ENCODE measurements around the gene ITPK1.

The ITPK1 gene

GRCh38 chr14:92952481-92953298, 163.0 kb downstream of the ITPK1 start:
- ATAC-seq (ENCODE audit: insufficient read depth, low read depth) (no peak), DNase-seq (no peak)
- Histone ChIP-seq H3K4me1 (ENCODE audit: insufficient read depth, low read length) (no peaks in the 10 kb centered on the region), H3K9me3 (ENCODE audit: insufficient read depth, low read length, severe bottlenecking) (no peaks in the 10 kb centered on the region), H3K79me2 (ENCODE audit: insufficient read depth, low read length) (no peaks in the 10 kb centered on the region), H2AFZ (ENCODE audit: low read depth, low read length) (no peak overlapping the region), H3K4me2 (ENCODE audit: insufficient read depth, low read length) (no peak overlapping the region), H3K4me3 (ENCODE audit: low read depth in 1 of 2, low read length in 2 of 2) (no peak overlapping the region), H3K9ac (ENCODE audit: low read depth, low read length) (no peak overlapping the region), H3K27ac (ENCODE audit: low read length) (no peak overlapping the region), H4K20me1 (ENCODE audit: insufficient read depth, low read length) (peaks cover 7% of the 10 kb centered on the region), H3K36me3 (ENCODE audit: insufficient read depth, low read length) (peaks cover 49% of the 10 kb centered on the region), H3K27me3 (ENCODE audit: insufficient read depth, low read length, poor library complexity) (no peaks in the 10 kb centered on the region)
- no peak for TF ChIP-seq EZH2 (IDR thresholded peaks at IDR 0.05; ENCODE audit: borderline replicate concordance, low read depth, low read length, severe bottlenecking)
- no peak for TF ChIP-seq CTCF (IDR thresholded peaks at IDR 0.05; ENCODE audit: borderline replicate concordance, extremely low read depth, low read length, poor library complexity, severe bottlenecking)

- no peak overlapping the region for H3K9ac ChIP-seq (ENCODE audit: low read depth, low read length)
- no peak overlapping the region for H3K4me2 ChIP-seq (ENCODE audit: insufficient read depth, low read length)
- no peak overlapping the region for H3K27ac ChIP-seq (ENCODE audit: low read length)
- no peaks in the 10 kb centered on the region for H3K9me3 ChIP-seq (ENCODE audit: insufficient read depth, low read length, severe bottlenecking)
- DNase-seq (peak; percentile 75), ATAC-seq (ENCODE audit: insufficient read depth, low read depth) (peak; percentile 97)
- no peak overlapping the region for H2AFZ ChIP-seq (ENCODE audit: low read depth, low read length)
- no peaks in the 10 kb centered on the region for H3K79me2 ChIP-seq (ENCODE audit: insufficient read depth, low read length)
- peaks cover 7% of the 10 kb centered on the region for H4K20me1 ChIP-seq (ENCODE audit: insufficient read depth, low read length)
- H3K36me3 ChIP-seq (ENCODE audit: insufficient read depth, low read length) = peaks cover 47% of the 10 kb centered on the region
- TF ChIP-seq EZH2 (IDR thresholded peaks at IDR 0.05; ENCODE audit: borderline replicate concordance, low read depth, low read length, severe bottlenecking) (no peak), CTCF (IDR thresholded peaks at IDR 0.05; ENCODE audit: borderline replicate concordance, extremely low read depth, low read length, poor library complexity, severe bottlenecking) (peak; percentile 93)
- no peaks in the 10 kb centered on the region for H3K4me1 ChIP-seq (ENCODE audit: insufficient read depth, low read length)
- no peaks in the 10 kb centered on the region for H3K27me3 ChIP-seq (ENCODE audit: insufficient read depth, low read length, poor library complexity)
- H3K4me3 ChIP-seq (ENCODE audit: low read depth in 1 of 2, low read length in 2 of 2) = no peak overlapping the region
These were observed 163.7 kb downstream of the ITPK1 start for GRCh38 chr14:92951912-92952471.

GRCh38 chr14:92951261-92951660, 164.5 kb downstream of the ITPK1 start:
- H3K4me1 ChIP-seq (ENCODE audit: insufficient read depth, low read length) = no peaks in the 10 kb centered on the region
- peaks cover 7% of the 10 kb centered on the region for H4K20me1 ChIP-seq (ENCODE audit: insufficient read depth, low read length)
- DNase-seq (no peak), ATAC-seq (ENCODE audit: insufficient read depth, low read depth) (no peak)
- no peak overlapping the region for H3K9ac ChIP-seq (ENCODE audit: low read depth, low read length)
- no peaks in the 10 kb centered on the region for H3K79me2 ChIP-seq (ENCODE audit: insufficient read depth, low read length)
- H3K9me3 ChIP-seq (ENCODE audit: insufficient read depth, low read length, severe bottlenecking) = no peaks in the 10 kb centered on the region
- H3K36me3 ChIP-seq (ENCODE audit: insufficient read depth, low read length) = peaks cover 45% of the 10 kb centered on the region
- no peaks in the 10 kb centered on the region for H3K27me3 ChIP-seq (ENCODE audit: insufficient read depth, low read length, poor library complexity)
- no peak overlapping the region for H3K27ac ChIP-seq (ENCODE audit: low read length)
- H2AFZ ChIP-seq (ENCODE audit: low read depth, low read length) = no peak overlapping the region
- no peak overlapping the region for H3K4me3 ChIP-seq (ENCODE audit: low read depth in 1 of 2, low read length in 2 of 2)
- TF ChIP-seq CTCF (IDR thresholded peaks at IDR 0.05; ENCODE audit: borderline replicate concordance, extremely low read depth, low read length, poor library complexity, severe bottlenecking) (no peak), EZH2 (IDR thresholded peaks at IDR 0.05; ENCODE audit: borderline replicate concordance, low read depth, low read length, severe bottlenecking) (no peak)
- H3K4me2 ChIP-seq (ENCODE audit: insufficient read depth, low read length) = no peak overlapping the region

Data from DND-41 (cell line).